Stomach smooth muscle (tissue), 2 donors: ENCODE measurements around the gene SECTM1.

ENCODE experiments used
- H3K27ac ChIP-seq: one replicate; pipeline ENCODE4 v1.7.0; 2013; ENCODE audit warnings: mild to moderate bottlenecking, low read length, inconsistent platforms
- H3K27me3 ChIP-seq, 2 donors: one replicate each; pipeline ENCODE4 v1.7.0; 2013; ENCODE audit warnings: low read length in 2 of 2; ENCODE audit not compliant: insufficient read depth in 2 of 2, control insufficient read depth in 1 of 2
- H3K36me3 ChIP-seq, 2 donors: one replicate each; pipeline ENCODE4 v1.7.0; 2013; ENCODE audit warnings: low read length in 2 of 2; ENCODE audit not compliant: control insufficient read depth in 2 of 2, insufficient read depth in 2 of 2
- H3K4me1 ChIP-seq: one replicate; pipeline ENCODE4 v1.7.0; 2013; ENCODE audit warnings: low read length; ENCODE audit not compliant: control insufficient read depth, insufficient read depth
- H3K4me3 ChIP-seq, 2 donors: one replicate each; pipeline ENCODE4 v1.7.0; 2013; ENCODE audit warnings: low read length in 2 of 2
- H3K9ac ChIP-seq, 2 donors: one replicate each; pipeline ENCODE4 v1.7.0; 2013; ENCODE audit warnings: low read length in 2 of 2, mild to moderate bottlenecking in 1 of 2
- H3K9me3 ChIP-seq, 2 donors: one replicate each; pipeline ENCODE4 v1.7.0; 2013; ENCODE audit warnings: low read length in 2 of 2; ENCODE audit not compliant: control insufficient read depth in 2 of 2
- donor health status: healthy.
- donor health status: Pancreatic carcinoma.

The SECTM1 gene

DNA sequence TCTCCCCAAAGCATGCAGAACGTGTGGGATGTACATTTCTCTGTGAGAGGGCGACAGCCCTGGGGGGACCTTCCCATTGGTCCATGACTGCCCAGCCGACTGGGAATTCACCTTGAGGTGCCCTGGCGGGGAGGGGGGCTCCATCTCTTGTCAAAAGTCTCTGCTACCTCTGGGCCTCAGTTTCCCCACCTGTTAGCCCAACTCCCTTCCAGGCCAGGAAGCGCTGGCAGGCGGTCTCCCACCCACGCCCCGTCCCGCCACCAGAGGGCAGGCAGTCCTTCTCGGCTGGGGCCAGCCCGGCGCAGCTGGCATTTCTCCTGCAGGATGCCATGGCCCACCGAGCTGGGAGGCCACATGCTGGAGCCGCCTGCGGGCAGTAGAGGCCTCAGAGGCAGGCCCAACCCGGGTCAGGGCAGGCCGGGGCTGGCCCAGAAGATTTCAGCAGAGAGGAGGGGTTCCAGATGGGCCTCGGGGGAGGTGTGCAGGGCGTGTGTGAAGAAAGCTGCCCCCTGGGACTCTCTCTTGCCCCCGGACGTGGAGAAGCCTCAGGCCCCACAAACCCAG lies 32.8 kb downstream of the SECTM1 start:
- no peaks in the 10 kb centered on the region for H3K27me3 ChIP-seq
- no peak overlapping the region for H3K4me3 ChIP-seq
- peaks cover 29% of the 10 kb centered on the region for H3K4me1 ChIP-seq
- H3K9ac ChIP-seq, result no peak overlapping the region
- no peaks in the 10 kb centered on the region for H3K9me3 ChIP-seq
- no peak overlapping the region for H3K27ac ChIP-seq
- no peaks in the 10 kb centered on the region for H3K36me3 ChIP-seq

DNA sequence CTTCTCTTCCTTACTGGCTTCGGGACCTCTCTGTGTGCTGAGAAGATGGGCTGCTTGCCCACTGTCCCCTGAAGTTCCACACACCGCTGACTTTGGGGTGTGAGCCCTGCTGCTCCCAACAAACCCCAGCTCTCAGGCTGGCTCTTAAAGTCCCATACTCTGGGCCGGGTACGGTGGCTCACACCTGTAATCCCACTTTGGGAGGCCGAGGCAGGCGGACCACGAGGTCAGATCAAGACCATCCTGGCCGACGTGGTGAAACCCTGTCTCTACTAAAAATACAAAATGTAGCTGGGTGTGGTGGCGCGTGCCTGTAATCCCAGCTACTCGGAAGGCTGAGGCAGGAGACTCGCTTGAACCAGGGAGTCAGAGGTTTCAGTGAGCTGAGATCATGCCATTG lies 33.3 kb downstream of the SECTM1 start:
- no peaks in the 10 kb centered on the region for H3K36me3 ChIP-seq
- H3K4me3 ChIP-seq, result no peak overlapping the region
- no peaks in the 10 kb centered on the region for H3K9me3 ChIP-seq
- no peaks in the 10 kb centered on the region for H3K27me3 ChIP-seq
- H3K4me1 ChIP-seq, result peaks cover 29% of the 10 kb centered on the region
- no peak overlapping the region for H3K9ac ChIP-seq
- no peak overlapping the region for H3K27ac ChIP-seq

DNA sequence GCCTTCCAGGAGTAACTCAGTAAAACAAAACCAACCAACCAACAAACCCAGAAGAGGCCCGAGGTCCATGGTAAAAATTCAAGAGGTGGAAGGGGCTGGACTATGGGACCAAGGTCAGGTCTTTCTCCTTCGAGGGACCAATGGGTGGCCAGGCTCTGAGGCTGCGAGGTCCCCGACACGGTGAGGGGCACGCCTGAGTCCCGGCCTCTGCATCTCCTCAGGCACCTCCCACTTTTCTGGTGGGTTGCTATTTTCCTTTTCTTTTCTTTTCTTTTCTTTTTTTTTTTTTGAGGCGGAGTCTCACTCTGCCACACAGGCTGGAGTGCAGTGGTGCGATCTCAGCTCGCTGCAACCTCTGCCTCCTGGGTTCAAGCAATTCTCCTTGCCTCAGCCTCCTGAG lies 34.1 kb downstream of the SECTM1 start:
- no peak overlapping the region for H3K4me3 ChIP-seq
- peaks cover 29% of the 10 kb centered on the region for H3K4me1 ChIP-seq
- no peak overlapping the region for H3K27ac ChIP-seq
- H3K9ac ChIP-seq, result peak overlapping the region in 1 of 2 donors; percentile 89
- no peaks in the 10 kb centered on the region for H3K27me3 ChIP-seq
- no peaks in the 10 kb centered on the region for H3K9me3 ChIP-seq
- no peaks in the 10 kb centered on the region for H3K36me3 ChIP-seq

DNA sequence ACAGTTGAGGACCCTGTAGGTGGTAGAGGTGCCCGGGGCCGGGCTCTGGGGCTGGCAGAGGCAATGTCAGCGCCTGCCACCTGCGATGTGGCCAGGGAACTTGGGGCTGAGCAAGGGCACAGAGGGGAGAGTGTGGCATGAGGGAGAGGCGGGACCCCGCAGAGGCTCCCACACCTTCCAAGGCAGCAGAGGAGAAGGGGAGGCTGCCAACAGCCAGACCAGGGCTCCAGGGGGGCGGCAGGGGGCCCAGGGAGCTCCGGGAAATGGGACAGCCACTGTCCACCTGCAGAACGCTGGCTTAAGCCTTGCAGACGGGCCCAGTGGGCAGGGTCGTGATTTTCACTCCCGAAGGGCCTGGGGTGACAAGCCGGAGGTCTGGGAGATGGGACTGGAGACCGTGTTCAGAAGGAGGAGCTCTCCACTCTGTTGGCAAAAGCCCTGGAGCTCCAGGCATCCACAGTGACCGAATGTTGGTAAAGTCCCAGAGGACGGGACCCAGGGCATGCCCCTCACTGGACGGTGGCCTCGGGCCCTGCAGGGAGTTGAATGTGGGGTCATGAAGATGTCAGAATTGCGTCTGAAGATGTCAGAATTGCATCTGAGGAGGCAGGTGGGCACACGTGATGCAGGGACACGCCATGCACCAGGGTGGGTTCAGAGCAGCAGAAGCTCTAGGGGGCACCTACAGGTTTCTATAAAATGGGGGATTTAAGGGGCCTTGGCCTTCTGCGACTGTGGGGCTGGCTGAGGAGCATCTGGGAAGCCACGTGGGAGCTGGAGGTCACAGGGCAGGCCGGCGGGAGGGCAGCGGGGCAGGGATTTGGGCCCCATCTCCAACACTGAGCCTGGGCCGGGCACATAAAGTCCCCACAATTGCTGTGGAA lies 34.8 kb downstream of the SECTM1 start:
- peak overlapping the region; percentile 87 to 89 for H3K9ac ChIP-seq
- no peaks in the 10 kb centered on the region for H3K27me3 ChIP-seq
- H3K4me1 ChIP-seq, result peaks cover 31% of the 10 kb centered on the region

DNA sequence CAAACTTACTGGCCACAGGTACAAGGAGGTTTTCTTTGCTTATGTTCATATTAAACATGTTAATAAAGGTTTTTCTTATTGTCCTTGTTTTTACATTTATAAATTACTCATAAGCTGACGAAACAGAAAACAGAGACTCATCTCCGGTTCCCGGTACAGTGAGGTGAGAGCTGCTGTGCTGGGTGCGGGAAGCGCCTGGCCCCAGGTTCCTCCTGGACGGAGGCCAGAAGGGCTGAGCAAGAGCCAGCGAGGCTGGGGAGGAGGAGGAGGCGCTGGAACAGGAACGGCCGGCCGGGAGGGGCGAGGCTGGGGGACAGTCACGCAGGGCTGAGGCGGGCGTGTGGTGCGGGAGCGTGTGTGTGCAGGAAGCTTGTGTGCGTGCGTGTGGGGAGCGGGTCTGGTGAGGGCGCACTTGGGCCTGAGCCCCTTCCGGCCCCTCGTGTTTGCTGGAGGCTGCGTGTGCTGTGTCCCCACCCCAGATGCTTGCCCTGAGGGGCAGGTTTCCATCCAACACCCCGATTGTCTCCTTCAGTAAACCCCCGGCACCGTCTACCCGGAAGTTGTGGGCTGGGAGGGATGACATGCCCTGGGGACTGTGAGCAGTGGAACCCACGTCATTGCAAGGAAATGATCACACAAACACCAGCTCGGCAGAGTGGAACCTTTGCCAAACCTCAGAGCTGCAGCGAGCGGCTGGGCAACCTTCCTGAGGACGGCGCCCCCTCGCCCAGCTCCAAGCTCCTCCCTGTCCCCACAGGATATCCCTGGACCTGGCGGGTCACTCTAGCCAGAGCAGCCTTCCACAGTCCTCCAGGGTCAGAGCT lies 35.6 kb downstream of the SECTM1 start:
- Histone ChIP-seq H3K36me3 (no peaks in the 10 kb centered on the region), H3K9me3 (no peaks in the 10 kb centered on the region), H3K4me1 (peaks cover 35% of the 10 kb centered on the region), H3K27ac (peak overlapping the region; percentile 93), H3K27me3 (no peaks in the 10 kb centered on the region), H3K4me3 (peak overlapping the region; percentile 63 to 78), H3K9ac (peak overlapping the region; percentile 87 to 89)

More for the DNA sequence above, 34.8 kb downstream of the SECTM1 start:
- Histone ChIP-seq H3K36me3 (no peaks in the 10 kb centered on the region), H3K9me3 (no peaks in the 10 kb centered on the region), H3K27ac (peak overlapping the region; percentile 93), H3K4me3 (peak overlapping the region; percentile 63 to 78)

DNA sequence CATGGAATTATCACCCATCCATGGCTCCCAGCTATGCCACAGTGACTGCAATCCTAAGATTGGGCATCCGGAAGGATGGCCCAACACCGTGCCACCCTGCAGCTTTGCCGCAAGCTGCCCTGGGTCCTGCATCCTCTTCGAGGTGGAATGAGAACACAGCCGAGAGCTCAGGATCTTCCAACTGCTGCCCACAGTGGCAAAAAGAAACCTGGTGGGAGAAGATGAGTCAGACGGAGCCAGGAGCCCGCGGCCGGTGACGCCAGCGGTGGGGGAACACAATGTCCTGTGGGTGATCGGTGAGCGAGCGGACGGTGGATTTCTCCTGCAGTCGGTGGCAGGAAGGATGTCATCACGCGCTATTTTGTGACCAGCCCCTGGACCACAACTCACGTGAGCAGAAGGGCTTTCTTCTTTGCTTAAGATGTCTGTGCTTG lies 36.3 kb downstream of the SECTM1 start:
- no peaks in the 10 kb centered on the region for H3K27me3 ChIP-seq
- peak overlapping the region; percentile 69 to 78 for H3K4me3 ChIP-seq
- H3K4me1 ChIP-seq, result peaks cover 37% of the 10 kb centered on the region
- peak overlapping the region; percentile 93 for H3K27ac ChIP-seq
- no peaks in the 10 kb centered on the region for H3K36me3 ChIP-seq
- H3K9ac ChIP-seq, result peak overlapping the region; percentile 87 to 89
- no peaks in the 10 kb centered on the region for H3K9me3 ChIP-seq

DNA sequence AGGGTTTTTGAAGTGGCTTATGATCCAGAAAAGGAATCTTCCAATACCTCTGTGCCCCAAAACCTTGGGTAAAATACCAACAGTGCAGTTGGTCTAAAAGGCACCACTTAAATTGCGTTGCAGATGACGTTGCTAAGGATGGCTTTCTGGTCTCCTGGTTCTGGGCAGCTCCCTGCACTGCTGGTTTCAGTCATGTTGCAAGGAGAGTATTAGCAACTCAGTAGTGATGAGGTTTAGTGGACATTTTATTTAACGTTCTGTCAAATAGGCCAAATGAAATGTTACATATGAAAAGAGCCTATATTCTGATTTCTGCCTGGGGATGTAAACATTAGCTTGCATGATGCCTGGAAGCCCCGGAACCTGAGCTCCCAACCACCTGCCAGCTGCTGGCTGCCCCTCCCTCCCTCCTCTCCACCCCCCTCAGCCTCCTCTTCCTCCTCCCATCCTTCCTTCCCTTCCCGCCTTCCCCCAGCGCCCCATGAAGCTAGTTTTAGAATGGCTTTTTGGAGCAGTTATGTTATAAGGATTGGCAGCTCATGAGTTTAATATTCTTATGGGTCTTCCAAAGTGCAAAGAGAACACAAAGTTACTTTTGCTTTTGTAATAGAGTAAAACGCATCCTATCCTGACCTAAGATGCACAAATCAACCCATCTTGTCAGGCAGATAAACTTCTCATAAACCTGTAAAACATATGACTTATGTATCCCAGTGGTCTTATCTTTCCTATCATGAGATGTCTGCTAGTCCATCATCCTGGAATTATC lies 36.9 kb downstream of the SECTM1 start:
- peak overlapping the region; percentile 87 to 89 for H3K9ac ChIP-seq
- H3K36me3 ChIP-seq, result no peaks in the 10 kb centered on the region
- peak overlapping the region; percentile 69 to 78 for H3K4me3 ChIP-seq
- H3K27me3 ChIP-seq, result no peaks in the 10 kb centered on the region
- no peaks in the 10 kb centered on the region for H3K9me3 ChIP-seq
- H3K4me1 ChIP-seq, result peaks cover 44% of the 10 kb centered on the region
- H3K27ac ChIP-seq, result peak overlapping the region; percentile 93

DNA sequence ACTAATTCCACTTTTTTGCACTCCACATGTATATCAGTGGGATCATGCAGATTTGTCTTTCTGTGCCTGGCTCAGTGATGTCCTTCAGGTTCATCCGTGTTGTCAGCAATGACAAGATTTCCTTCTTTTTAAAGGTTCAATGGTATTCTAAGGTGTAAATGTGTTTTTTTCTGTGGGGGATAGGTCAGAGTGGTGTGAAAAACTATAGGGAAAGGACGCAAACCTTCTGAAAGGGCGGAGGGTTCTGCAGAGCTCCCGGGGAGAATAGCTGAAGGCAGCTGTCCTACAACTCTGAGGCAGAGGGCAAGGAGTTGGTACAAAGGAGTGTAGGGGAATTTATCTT lies 38.1 kb downstream of the SECTM1 start:
- H3K4me1 ChIP-seq, result peaks cover 41% of the 10 kb centered on the region
- no peak overlapping the region for H3K27ac ChIP-seq
- no peaks in the 10 kb centered on the region for H3K9me3 ChIP-seq
- H3K9ac ChIP-seq, result no peak overlapping the region
- no peaks in the 10 kb centered on the region for H3K36me3 ChIP-seq
- H3K4me3 ChIP-seq, result no peak overlapping the region
- no peaks in the 10 kb centered on the region for H3K27me3 ChIP-seq

DNA sequence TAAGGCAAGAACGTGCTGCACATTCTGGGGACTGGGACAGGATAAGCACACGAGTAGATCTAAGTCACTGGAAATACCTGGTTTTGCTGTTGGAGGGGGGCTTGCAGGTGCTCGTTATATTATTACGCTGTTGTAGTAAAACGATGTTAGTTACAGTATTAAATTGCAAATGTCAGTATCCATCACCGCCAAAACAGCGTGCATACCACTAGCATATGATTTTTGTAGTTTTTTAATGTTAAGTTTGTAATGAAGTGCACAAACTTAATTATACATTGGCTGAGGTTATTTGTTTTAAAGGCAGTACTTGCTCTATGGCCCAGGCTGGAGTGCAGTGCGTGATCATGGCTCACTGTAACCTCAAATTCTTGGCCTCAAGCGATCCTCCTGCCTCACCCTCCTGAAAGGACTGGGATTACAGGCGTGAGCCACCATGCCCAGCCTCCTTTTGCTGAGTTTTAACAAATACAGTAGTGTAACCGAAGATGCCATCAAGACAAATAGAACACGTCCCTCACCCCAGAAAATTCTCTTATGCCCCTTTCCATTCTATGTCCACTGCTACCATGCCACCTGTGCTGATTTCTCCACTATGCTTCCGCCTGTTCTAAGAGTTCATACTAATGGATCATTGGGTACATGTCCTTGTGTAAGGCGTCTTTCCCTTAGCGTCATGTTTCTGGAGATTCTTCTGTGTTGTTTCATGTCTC lies 39.3 kb downstream of the SECTM1 start:
- Histone ChIP-seq H3K27ac (peak overlapping the region; percentile 73), H3K4me3 (peak overlapping the region; percentile 50 to 69), H3K9me3 (no peaks in the 10 kb centered on the region), H3K36me3 (no peaks in the 10 kb centered on the region), H3K9ac (peak overlapping the region in 1 of 2 donors; percentile 61), H3K27me3 (no peaks in the 10 kb centered on the region), H3K4me1 (peaks cover 41% of the 10 kb centered on the region)
